WTC11 (cell line): ENCODE results near the gene MCF2L.

Experiments used
- CBFB ChIP-seq: sonication (generic); formaldehyde crosslinking; IDR thresholded peaks from 2 replicates; pipeline ENCODE4 v1.8.1; 2022; ENCODE audit warnings: mild to moderate bottlenecking, low read depth, missing genetic modification reagents
- CTCF ChIP-seq: fragments of 200-600 bp; IDR thresholded peaks from 2 replicates; pipeline ENCODE4 v1.8.0; 2022; ENCODE audit warnings: antibody characterized with exemption
- ESRRA ChIP-seq: sonication (generic); formaldehyde crosslinking; IDR thresholded peaks from 2 replicates; pipeline ENCODE4 v1.8.1; 2022; ENCODE audit warnings: mild to moderate bottlenecking, missing genetic modification reagents, borderline replicate concordance
- MAX ChIP-seq: sonication (generic); formaldehyde crosslinking; IDR thresholded peaks from 2 replicates; pipeline ENCODE4 v1.8.0; 2022; ENCODE audit warnings: mild to moderate bottlenecking, missing genetic modification reagents
- OVOL2 ChIP-seq: fragments of 250-450 bp; sonication (Bioruptor Pico); IDR thresholded peaks from 2 replicates; pipeline ENCODE4 v1.9.0; 2021; ENCODE audit warnings: mild to moderate bottlenecking, borderline replicate concordance
- PRDM15 ChIP-seq: sonication (generic); formaldehyde crosslinking; IDR thresholded peaks from 2 replicates; pipeline ENCODE4 v1.8.0; 2022; ENCODE audit warnings: missing genetic modification reagents
- SMAD3 ChIP-seq: sonication (generic); formaldehyde crosslinking; IDR thresholded peaks from 2 replicates; pipeline ENCODE4 v1.8.0; 2022; ENCODE audit warnings: missing genetic modification reagents, mild to moderate bottlenecking, borderline replicate concordance
- SP1 ChIP-seq: sonication (generic); formaldehyde crosslinking; conservative IDR thresholded peaks from 2 replicates; pipeline ENCODE4 v1.8.1; 2022; ENCODE audit warnings: missing genetic modification reagents
- TP53 ChIP-seq: sonication (generic); formaldehyde crosslinking; IDR thresholded peaks from 2 replicates; pipeline ENCODE4 v1.8.1; 2023; ENCODE audit warnings: mild to moderate bottlenecking, missing genetic modification reagents
- USF1 ChIP-seq: sonication (generic); formaldehyde crosslinking; IDR thresholded peaks from 2 replicates; pipeline ENCODE4 v1.8.0; 2022; ENCODE audit warnings: mild to moderate bottlenecking, missing genetic modification reagents
- ZBTB21 ChIP-seq: sonication (generic); formaldehyde crosslinking; IDR thresholded peaks from 2 replicates; pipeline ENCODE4 v1.8.1; 2023; ENCODE audit warnings: mild to moderate bottlenecking, missing genetic modification reagents, borderline replicate concordance
- ZMAT4 ChIP-seq: fragments of 250-450 bp; sonication (Bioruptor Pico); IDR thresholded peaks from 2 replicates; pipeline ENCODE4 v1.9.0; 2021; ENCODE audit warnings: mild to moderate bottlenecking
- ZNF232 ChIP-seq: sonication (generic); formaldehyde crosslinking; IDR thresholded peaks from 2 replicates; pipeline ENCODE4 v1.8.0; 2022; ENCODE audit warnings: mild to moderate bottlenecking, missing genetic modification reagents

- no peak for TF ChIP-seq PRDM15
- no peak for TF ChIP-seq CTCF
- TF ChIP-seq ZNF232 (CRISPR knock-in tag), result no peak
- TF ChIP-seq USF1 (CRISPR knock-in tag), result no peak
- no peak for TF ChIP-seq SMAD3 (CRISPR knock-in tag)
- TF ChIP-seq SP1 (CRISPR knock-in tag), result no peak
- no peak for TF ChIP-seq CBFB (CRISPR knock-in tag)
- TF ChIP-seq ESRRA (CRISPR knock-in tag), result no peak
- TF ChIP-seq MAX (CRISPR knock-in tag), result no peak
- no peak for TF ChIP-seq TP53 (CRISPR knock-in tag)
- TF ChIP-seq ZMAT4 (CRISPR knock-in tag), result no peak
- no peak for TF ChIP-seq ZBTB21
- TF ChIP-seq OVOL2 (CRISPR knock-in tag), result no peak
Observed at GRCh38 chr13:113004126-113004525, 35.1 kb downstream of the MCF2L start.
